H1 (cell line): ENCODE data around the gene CACNA2D4. TPM values are rescaled to one million over a fixed set of nuclear protein-coding genes. Genes with fewer than 3 reads are reported as not detected.

Experiments
- BCL11A ChIP-seq, 2 experiments: IDR thresholded peaks; one replicate each; pipeline ENCODE4 v1.6.1; 2011; ENCODE audit warnings: low read depth in 2 of 2, low read length in 2 of 2, mild to moderate bottlenecking in 2 of 2
- polyA plus RNA-seq, 7 experiments: library from polyadenylated mRNA; depleted of rRNA in 3 of 7; stranded (reverse) in 5 of 7; unstranded in 2 of 7; fragments of >200 nt in 5 of 7; fragments of 200-250 nt in 2 of 7; gene quantifications; 1 replicate in 5 of 7; 2 replicates in 1 of 7; 4 replicates in 1 of 7; pipeline versions ENCODE4 v1.2.1 to v1.2.3, GENCODE V29; 2011 to 2013; ENCODE audit warnings: missing spikeins in 2 of 7, mixed read lengths in 2 of 7
- total RNA-seq: library from RNA; stranded (reverse); fragmentation: NEBNext Ultra II Directional; extraction: Animal tissue kit (Norgen Biotek cat#: 25700); gene quantifications from 2 replicates; pipeline ENCODE4 v1.2.1, GENCODE V29; 2021
- TF ChIP-seq, protein P1 (sequence below): fragments of 300-600 bp; sonication (generic); IDR thresholded peaks from 2 replicates; pipeline ENCODE4 v1.7.1; 2012; ENCODE audit warnings: low read length, moderate library complexity, mild to moderate bottlenecking, inconsistent platforms; ENCODE audit not compliant: insufficient replicate concordance

Gene CACNA2D4
- total and polyA plus RNA-seq, 2 of the 8 experiments (the other 6 are each of a cell fraction or from before 2014, with no cell fraction given): 0.44 to 0.88 TPM

DNA sequence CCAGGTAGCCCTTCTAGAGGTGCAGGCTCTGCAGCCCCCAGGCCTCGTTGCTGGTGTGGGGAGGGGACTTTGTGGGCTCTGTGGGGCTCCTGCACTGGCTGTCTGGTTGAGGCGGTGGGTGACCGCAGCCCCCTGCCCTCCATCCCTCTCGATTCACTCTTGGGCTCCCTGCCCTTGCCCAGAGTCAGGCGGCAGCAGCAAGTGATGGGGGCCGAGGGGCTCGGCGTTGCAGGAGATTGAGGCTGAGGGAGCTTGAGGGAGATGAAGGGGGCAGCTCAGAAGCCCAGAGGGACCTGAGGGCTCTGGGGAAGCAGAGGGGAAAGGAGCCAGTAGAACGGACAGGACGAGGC lies 107.5 kb downstream of the CACNA2D4 start (continued):
- TF ChIP-seq, protein P1, sequence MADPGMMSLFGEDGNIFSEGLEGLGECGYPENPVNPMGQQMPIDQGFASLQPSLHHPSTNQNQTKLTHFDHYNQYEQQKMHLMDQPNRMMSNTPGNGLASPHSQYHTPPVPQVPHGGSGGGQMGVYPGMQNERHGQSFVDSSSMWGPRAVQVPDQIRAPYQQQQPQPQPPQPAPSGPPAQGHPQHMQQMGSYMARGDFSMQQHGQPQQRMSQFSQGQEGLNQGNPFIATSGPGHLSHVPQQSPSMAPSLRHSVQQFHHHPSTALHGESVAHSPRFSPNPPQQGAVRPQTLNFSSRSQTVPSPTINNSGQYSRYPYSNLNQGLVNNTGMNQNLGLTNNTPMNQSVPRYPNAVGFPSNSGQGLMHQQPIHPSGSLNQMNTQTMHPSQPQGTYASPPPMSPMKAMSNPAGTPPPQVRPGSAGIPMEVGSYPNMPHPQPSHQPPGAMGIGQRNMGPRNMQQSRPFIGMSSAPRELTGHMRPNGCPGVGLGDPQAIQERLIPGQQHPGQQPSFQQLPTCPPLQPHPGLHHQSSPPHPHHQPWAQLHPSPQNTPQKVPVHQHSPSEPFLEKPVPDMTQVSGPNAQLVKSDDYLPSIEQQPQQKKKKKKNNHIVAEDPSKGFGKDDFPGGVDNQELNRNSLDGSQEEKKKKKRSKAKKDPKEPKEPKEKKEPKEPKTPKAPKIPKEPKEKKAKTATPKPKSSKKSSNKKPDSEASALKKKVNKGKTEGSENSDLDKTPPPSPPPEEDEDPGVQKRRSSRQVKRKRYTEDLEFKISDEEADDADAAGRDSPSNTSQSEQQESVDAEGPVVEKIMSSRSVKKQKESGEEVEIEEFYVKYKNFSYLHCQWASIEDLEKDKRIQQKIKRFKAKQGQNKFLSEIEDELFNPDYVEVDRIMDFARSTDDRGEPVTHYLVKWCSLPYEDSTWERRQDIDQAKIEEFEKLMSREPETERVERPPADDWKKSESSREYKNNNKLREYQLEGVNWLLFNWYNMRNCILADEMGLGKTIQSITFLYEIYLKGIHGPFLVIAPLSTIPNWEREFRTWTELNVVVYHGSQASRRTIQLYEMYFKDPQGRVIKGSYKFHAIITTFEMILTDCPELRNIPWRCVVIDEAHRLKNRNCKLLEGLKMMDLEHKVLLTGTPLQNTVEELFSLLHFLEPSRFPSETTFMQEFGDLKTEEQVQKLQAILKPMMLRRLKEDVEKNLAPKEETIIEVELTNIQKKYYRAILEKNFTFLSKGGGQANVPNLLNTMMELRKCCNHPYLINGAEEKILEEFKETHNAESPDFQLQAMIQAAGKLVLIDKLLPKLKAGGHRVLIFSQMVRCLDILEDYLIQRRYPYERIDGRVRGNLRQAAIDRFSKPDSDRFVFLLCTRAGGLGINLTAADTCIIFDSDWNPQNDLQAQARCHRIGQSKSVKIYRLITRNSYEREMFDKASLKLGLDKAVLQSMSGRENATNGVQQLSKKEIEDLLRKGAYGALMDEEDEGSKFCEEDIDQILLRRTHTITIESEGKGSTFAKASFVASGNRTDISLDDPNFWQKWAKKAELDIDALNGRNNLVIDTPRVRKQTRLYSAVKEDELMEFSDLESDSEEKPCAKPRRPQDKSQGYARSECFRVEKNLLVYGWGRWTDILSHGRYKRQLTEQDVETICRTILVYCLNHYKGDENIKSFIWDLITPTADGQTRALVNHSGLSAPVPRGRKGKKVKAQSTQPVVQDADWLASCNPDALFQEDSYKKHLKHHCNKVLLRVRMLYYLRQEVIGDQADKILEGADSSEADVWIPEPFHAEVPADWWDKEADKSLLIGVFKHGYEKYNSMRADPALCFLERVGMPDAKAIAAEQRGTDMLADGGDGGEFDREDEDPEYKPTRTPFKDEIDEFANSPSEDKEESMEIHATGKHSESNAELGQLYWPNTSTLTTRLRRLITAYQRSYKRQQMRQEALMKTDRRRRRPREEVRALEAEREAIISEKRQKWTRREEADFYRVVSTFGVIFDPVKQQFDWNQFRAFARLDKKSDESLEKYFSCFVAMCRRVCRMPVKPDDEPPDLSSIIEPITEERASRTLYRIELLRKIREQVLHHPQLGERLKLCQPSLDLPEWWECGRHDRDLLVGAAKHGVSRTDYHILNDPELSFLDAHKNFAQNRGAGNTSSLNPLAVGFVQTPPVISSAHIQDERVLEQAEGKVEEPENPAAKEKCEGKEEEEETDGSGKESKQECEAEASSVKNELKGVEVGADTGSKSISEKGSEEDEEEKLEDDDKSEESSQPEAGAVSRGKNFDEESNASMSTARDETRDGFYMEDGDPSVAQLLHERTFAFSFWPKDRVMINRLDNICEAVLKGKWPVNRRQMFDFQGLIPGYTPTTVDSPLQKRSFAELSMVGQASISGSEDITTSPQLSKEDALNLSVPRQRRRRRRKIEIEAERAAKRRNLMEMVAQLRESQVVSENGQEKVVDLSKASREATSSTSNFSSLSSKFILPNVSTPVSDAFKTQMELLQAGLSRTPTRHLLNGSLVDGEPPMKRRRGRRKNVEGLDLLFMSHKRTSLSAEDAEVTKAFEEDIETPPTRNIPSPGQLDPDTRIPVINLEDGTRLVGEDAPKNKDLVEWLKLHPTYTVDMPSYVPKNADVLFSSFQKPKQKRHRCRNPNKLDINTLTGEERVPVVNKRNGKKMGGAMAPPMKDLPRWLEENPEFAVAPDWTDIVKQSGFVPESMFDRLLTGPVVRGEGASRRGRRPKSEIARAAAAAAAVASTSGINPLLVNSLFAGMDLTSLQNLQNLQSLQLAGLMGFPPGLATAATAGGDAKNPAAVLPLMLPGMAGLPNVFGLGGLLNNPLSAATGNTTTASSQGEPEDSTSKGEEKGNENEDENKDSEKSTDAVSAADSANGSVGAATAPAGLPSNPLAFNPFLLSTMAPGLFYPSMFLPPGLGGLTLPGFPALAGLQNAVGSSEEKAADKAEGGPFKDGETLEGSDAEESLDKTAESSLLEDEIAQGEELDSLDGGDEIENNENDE: no peak
- no peak for TF ChIP-seq BCL11A (IDR thresholded peaks at IDR 0.05; ENCODE audit: low read depth in 2 of 2, low read length in 2 of 2)
